Tibial nerve (tissue), 4 donors: ENCODE measurements around the gene C1D. TPM values are rescaled to one million over a fixed set of nuclear protein-coding genes. Genes with fewer than 3 reads are reported as not detected.
"Not testable (repeated sequence)": the region's sequence is repeated elsewhere in the genome, so short reads cannot be mapped to it uniquely, and the experiment has no call there.

Source experiments
- DNase-seq, 2 donors: peaks; one replicate each; pipeline ENCODE4 v3.0.0-alpha.2; 2019; ENCODE audit warnings: low spot score in 2 of 2
- H3K27ac ChIP-seq, 4 donors: fragments of 200-600 bp; sonication (generic) in 3 of 4; one replicate each; pipeline ENCODE4 v1.5.1; 2017 to 2019; ENCODE audit warnings: mild to moderate bottlenecking in 1 of 4
- H3K27me3 ChIP-seq, 2 donors: fragments of 200-600 bp; sonication (generic) in 1 of 2; one replicate each; pipeline versions ENCODE4 v1.5.1 to v1.6.0; 2017 to 2019
- H3K36me3 ChIP-seq, 3 donors: fragments of 200-600 bp; sonication (generic); one replicate each; pipeline ENCODE4 v1.5.1; 2018 to 2019
- H3K4me1 ChIP-seq, 4 donors: fragments of 200-600 bp; sonication (generic) in 3 of 4; one replicate each; pipeline ENCODE4 v1.5.1; 2017 to 2019
- H3K4me3 ChIP-seq, 4 donors: fragments of 200-600 bp; sonication (generic) in 3 of 4; one replicate each; pipeline ENCODE4 v1.5.1; 2017 to 2019; ENCODE audit warnings: mild to moderate bottlenecking in 1 of 4, moderate library complexity in 1 of 4
- H3K9me3 ChIP-seq, 4 donors: fragments of 200-600 bp; sonication (generic) in 3 of 4; one replicate each; pipeline ENCODE4 v1.5.1; 2017 to 2019
- EP300 ChIP-seq, 2 donors: sonication (generic); formaldehyde crosslinking; IDR thresholded peaks; one replicate each; pipeline ENCODE4 v1.6.1; 2017; ENCODE audit warnings: antibody characterized with exemption in 2 of 2, mild to moderate bottlenecking in 1 of 2
- POLR2A ChIP-seq, 2 donors: fragments of 450-650 bp; IDR thresholded peaks; one replicate each; pipeline ENCODE4 v1.6.1; 2017; ENCODE audit warnings: antibody characterized with exemption in 2 of 2, mild to moderate bottlenecking in 2 of 2, moderate library complexity in 2 of 2
- WGBS, 2 donors: methylation state at CpG; one replicate each; pipeline ENCODE4 v1.1.5; 2018; 5-methylcytosine and 5-hydroxymethylcytosine counted together
- total RNA-seq, 4 donors: library from RNA; depleted of rRNA; stranded (reverse); fragments of >200 nt; gene quantifications; one replicate each; pipeline ENCODE4 v1.1.0, GENCODE V29; 2016
- TF ChIP-seq, protein P1 (sequence below), 5 experiments: fragments of 200-600 bp in 3 of 5; fragments of 450-650 bp in 2 of 5; sonication (generic) in 3 of 5; IDR thresholded peaks; one replicate each; pipeline ENCODE4 v1.5.1; 2016 to 2019; ENCODE audit warnings: antibody characterized with exemption in 5 of 5, mild to moderate bottlenecking in 3 of 5, moderate library complexity in 2 of 5

The C1D gene
- total RNA-seq, 4 donors from 2014 or later, result 13.5 to 25.3 (median 22.6) TPM

DNA sequence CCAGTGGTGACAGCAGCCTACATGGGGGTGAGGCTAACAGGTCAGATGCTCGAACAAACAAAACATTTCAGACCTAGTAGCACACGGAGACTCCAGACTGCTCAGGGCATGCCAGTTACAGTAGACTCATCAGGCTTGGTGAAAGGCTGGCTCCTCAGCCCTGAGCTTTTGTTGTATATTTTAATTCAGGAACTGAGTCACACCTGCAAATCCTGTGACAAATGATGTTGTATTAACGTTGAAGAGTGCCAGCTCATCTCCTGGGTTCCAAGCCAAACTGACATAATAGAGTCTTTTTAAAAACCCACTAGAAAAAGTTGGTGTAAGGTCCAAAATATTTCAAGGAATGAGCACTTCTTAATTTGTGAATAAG, 65.3 kb downstream of the C1D start:
- no peak overlapping the region for H3K4me3 ChIP-seq
- H3K9me3 ChIP-seq, result no peaks in the 10 kb centered on the region
- TF ChIP-seq, protein P1, sequence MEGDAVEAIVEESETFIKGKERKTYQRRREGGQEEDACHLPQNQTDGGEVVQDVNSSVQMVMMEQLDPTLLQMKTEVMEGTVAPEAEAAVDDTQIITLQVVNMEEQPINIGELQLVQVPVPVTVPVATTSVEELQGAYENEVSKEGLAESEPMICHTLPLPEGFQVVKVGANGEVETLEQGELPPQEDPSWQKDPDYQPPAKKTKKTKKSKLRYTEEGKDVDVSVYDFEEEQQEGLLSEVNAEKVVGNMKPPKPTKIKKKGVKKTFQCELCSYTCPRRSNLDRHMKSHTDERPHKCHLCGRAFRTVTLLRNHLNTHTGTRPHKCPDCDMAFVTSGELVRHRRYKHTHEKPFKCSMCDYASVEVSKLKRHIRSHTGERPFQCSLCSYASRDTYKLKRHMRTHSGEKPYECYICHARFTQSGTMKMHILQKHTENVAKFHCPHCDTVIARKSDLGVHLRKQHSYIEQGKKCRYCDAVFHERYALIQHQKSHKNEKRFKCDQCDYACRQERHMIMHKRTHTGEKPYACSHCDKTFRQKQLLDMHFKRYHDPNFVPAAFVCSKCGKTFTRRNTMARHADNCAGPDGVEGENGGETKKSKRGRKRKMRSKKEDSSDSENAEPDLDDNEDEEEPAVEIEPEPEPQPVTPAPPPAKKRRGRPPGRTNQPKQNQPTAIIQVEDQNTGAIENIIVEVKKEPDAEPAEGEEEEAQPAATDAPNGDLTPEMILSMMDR (IDR thresholded peaks at IDR 0.05), result no peak
- no peak for TF ChIP-seq POLR2A (IDR thresholded peaks at IDR 0.05)
- TF ChIP-seq EP300 (IDR thresholded peaks at IDR 0.05), result no peak
- H3K4me1 ChIP-seq, result no peaks in the 10 kb centered on the region
- H3K27ac ChIP-seq, result no peak overlapping the region
- no peak for DNase-seq
- WGBS, 2 donors, result 44 to 50% methylated on average over 3 of the region's 3 CpGs
- H3K27me3 ChIP-seq, result no peaks in the 10 kb centered on the region
- H3K36me3 ChIP-seq, result no peaks in the 10 kb centered on the region

- no peaks in the 10 kb centered on the region for H3K9me3 ChIP-seq
- H3K27ac ChIP-seq, result no peak overlapping the region
- TF ChIP-seq EP300 (IDR thresholded peaks at IDR 0.05), result no peak
- no peak for TF ChIP-seq POLR2A (IDR thresholded peaks at IDR 0.05)
- TF ChIP-seq, protein P1 (IDR thresholded peaks at IDR 0.05), result no peak
- H3K4me3 ChIP-seq, result no peak overlapping the region
- WGBS, 2 donors, result 78 to 94% methylated on average over 6 of the region's 6 CpGs
- no peaks in the 10 kb centered on the region for H3K36me3 ChIP-seq
- H3K27me3 ChIP-seq, result no peaks in the 10 kb centered on the region
- DNase-seq, result no peak
- no peaks in the 10 kb centered on the region for H3K4me1 ChIP-seq
Observed at GRCh38 chr2:67996772-67997527, 65.9 kb downstream of the C1D start.

DNA sequence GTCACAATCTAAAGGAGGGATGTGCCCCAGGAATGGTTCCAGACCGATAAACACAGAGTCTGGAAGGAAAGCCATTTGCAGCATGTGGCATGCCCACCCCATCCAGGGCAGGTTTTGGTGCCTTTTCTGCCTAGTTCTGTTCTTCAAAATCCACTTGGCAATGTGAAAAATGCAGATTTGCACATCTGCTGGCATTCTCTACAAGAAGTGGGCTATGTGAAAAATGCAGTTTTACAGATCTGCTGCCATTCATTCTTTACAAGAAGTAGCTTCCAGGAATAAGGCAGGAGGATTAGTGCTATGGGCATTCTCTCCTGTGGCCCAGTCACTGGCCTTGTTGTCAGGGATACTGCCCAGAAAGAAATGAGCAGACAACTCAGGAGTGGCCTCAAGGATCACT, 68.1 kb downstream of the C1D start:
- WGBS, 2 donors, result 88 to 90% methylated on average over 1 of the region's 1 CpG
- no peaks in the 10 kb centered on the region for H3K9me3 ChIP-seq

GRCh38 chr2:67994069-67994468, 68.7 kb downstream of the C1D start:
- not testable (repeated sequence) for H3K9me3 ChIP-seq, DNase-seq, H3K27me3 ChIP-seq, H3K4me3 ChIP-seq, H3K27ac ChIP-seq, H3K36me3 ChIP-seq, H3K4me1 ChIP-seq
- 85 to 92% methylated on average over 3 of the region's 3 CpGs for WGBS, 2 donors

More for the DNA sequence above, 68.1 kb downstream of the C1D start:
- Histone ChIP-seq H3K4me3 (no peak overlapping the region), H3K27ac (no peak overlapping the region), H3K27me3 (no peaks in the 10 kb centered on the region), H3K36me3 (no peaks in the 10 kb centered on the region), H3K4me1 (no peaks in the 10 kb centered on the region)
- no peak for TF ChIP-seq POLR2A (IDR thresholded peaks at IDR 0.05)
- no peak for TF ChIP-seq EP300 (IDR thresholded peaks at IDR 0.05)
- TF ChIP-seq, protein P1 (IDR thresholded peaks at IDR 0.05), result no peak
- DNase-seq, result no peak

GRCh38 chr2:67993329-67993728, 69.5 kb downstream of the C1D start:
- WGBS, 2 donors, result 75 to 78% methylated on average over 3 of the region's 3 CpGs
- TF ChIP-seq, protein P1 (IDR thresholded peaks at IDR 0.05), result no peak
- TF ChIP-seq POLR2A (IDR thresholded peaks at IDR 0.05) (no peak), EP300 (IDR thresholded peaks at IDR 0.05) (no peak)

More at GRCh38 chr2:67993329-67993728, 69.5 kb downstream of the C1D start:
- Histone ChIP-seq H3K9me3 (no peaks in the 10 kb centered on the region), H3K27ac (no peak overlapping the region), H3K27me3 (no peaks in the 10 kb centered on the region), H3K36me3 (no peaks in the 10 kb centered on the region), H3K4me3 (no peak overlapping the region), H3K4me1 (no peaks in the 10 kb centered on the region)
- DNase-seq, result no peak
